H9 (cell line): Measurements from ENCODE around the gene DIAPH3. TPM values are rescaled to one million over a fixed set of nuclear protein-coding genes. Genes with fewer than 3 reads are reported as not detected.

Experiments
- DNase-seq: peaks from one replicate; pipeline ENCODE4 v3.0.0-alpha.2; 2017
- H2AFZ ChIP-seq: one replicate; pipeline ENCODE4 v1.6.1; 2013; ENCODE audit warnings: mild to moderate bottlenecking, low read length, control low read depth, moderate library complexity
- H2AK5ac ChIP-seq: 2 replicates; pipeline ENCODE4 v1.6.1; 2013; ENCODE audit warnings: low read length, control low read depth, mixed read lengths; ENCODE audit not compliant: insufficient read length
- H2BK120ac ChIP-seq: one replicate; pipeline ENCODE4 v1.6.1; 2013; ENCODE audit warnings: low read depth, mild to moderate bottlenecking, low read length, control low read depth, inconsistent platforms; ENCODE audit not compliant: poor library complexity, severe bottlenecking
- H2BK12ac ChIP-seq: 2 replicates; pipeline ENCODE4 v1.6.1; 2013; ENCODE audit warnings: low read length, control low read depth, mixed read lengths, low read depth; ENCODE audit not compliant: insufficient read length
- H2BK15ac ChIP-seq: 2 replicates; pipeline ENCODE4 v1.6.1; 2013; ENCODE audit warnings: low read depth, low read length, control low read depth
- H2BK20ac ChIP-seq: one replicate; pipeline ENCODE4 v1.6.1; 2013; ENCODE audit warnings: low read depth, mild to moderate bottlenecking, low read length, control low read depth, inconsistent platforms; ENCODE audit not compliant: poor library complexity, severe bottlenecking
- H2BK5ac ChIP-seq: 2 replicates; pipeline ENCODE4 v1.6.1; 2013; ENCODE audit warnings: low read length, control low read depth, mixed read lengths; ENCODE audit not compliant: insufficient read length
- H3K14ac ChIP-seq: 2 replicates; pipeline ENCODE4 v1.6.1; 2013; ENCODE audit warnings: low read length, control low read depth; ENCODE audit not compliant: insufficient read depth
- H3K18ac ChIP-seq: 2 replicates; pipeline ENCODE4 v1.6.1; 2013; ENCODE audit warnings: low read depth, mild to moderate bottlenecking, mixed read lengths, low read length, control low read depth; ENCODE audit not compliant: insufficient read length
- H3K23ac ChIP-seq: 2 replicates; pipeline ENCODE4 v1.6.1; 2013; ENCODE audit warnings: low read length, control low read depth, mixed read lengths, low read depth; ENCODE audit not compliant: insufficient read length
- H3K23me2 ChIP-seq: 2 replicates; pipeline ENCODE4 v1.6.1; 2013; ENCODE audit warnings: low read depth, mild to moderate bottlenecking, mixed read lengths, low read length, control low read depth; ENCODE audit not compliant: insufficient read length, poor library complexity, severe bottlenecking
- H3K27ac ChIP-seq: 2 replicates; pipeline ENCODE4 v1.5.1; 2013; ENCODE audit warnings: low read length, control low read depth, mixed read lengths, low read depth; ENCODE audit not compliant: insufficient read length
- H3K27me3 ChIP-seq: 2 replicates; pipeline ENCODE4 v1.6.1; 2013; ENCODE audit warnings: low read length, control low read depth, inconsistent platforms; ENCODE audit not compliant: insufficient read depth
- H3K4ac ChIP-seq: 2 replicates; pipeline ENCODE4 v1.6.1; 2013; ENCODE audit warnings: low read depth, mild to moderate bottlenecking, control low read depth, inconsistent platforms, low read length, moderate library complexity
- H3K4me1 ChIP-seq: 2 replicates; pipeline ENCODE4 v1.6.1; 2013; ENCODE audit warnings: low read length, control low read depth, inconsistent platforms; ENCODE audit not compliant: insufficient read depth
- H3K4me2 ChIP-seq: 2 replicates; pipeline ENCODE4 v1.6.1; 2013; ENCODE audit warnings: low read length, control low read depth, mixed read lengths; ENCODE audit not compliant: insufficient read length, insufficient read depth
- H3K56ac ChIP-seq: 2 replicates; pipeline ENCODE4 v1.6.1; 2013; ENCODE audit warnings: low read depth, mild to moderate bottlenecking, mixed read lengths, low read length, control low read depth; ENCODE audit not compliant: insufficient read length
- H3K79me1 ChIP-seq: 2 replicates; pipeline ENCODE4 v1.6.1; 2013; ENCODE audit warnings: low read depth, mild to moderate bottlenecking, moderate library complexity, low read length, control low read depth, inconsistent platforms; ENCODE audit not compliant: insufficient read depth, poor library complexity, severe bottlenecking
- H3K79me2 ChIP-seq: 2 replicates; pipeline ENCODE4 v1.6.1; 2013; ENCODE audit warnings: low read length, control low read depth, inconsistent platforms; ENCODE audit not compliant: insufficient read depth
- H3K9ac ChIP-seq: 2 replicates; pipeline ENCODE4 v1.6.1; 2013; ENCODE audit warnings: low read length, control low read depth, mixed read lengths; ENCODE audit not compliant: insufficient read length; ENCODE audit errors: extremely low read depth
- H3K9me3 ChIP-seq: one replicate; pipeline ENCODE4 v1.6.1; 2013; ENCODE audit warnings: low read depth, low read length, inconsistent platforms; ENCODE audit not compliant: control insufficient read depth
- H3T11ph ChIP-seq: one replicate; pipeline ENCODE4 v1.6.1; 2013; ENCODE audit warnings: mild to moderate bottlenecking, low read length, control low read depth, inconsistent platforms
- H4K20me1 ChIP-seq: one replicate; pipeline ENCODE4 v1.6.1; 2013; ENCODE audit not compliant: control insufficient read depth, insufficient read length, insufficient read depth
- H4K5ac ChIP-seq: 2 replicates; pipeline ENCODE4 v1.6.1; 2013; ENCODE audit warnings: low read depth, mild to moderate bottlenecking, mixed read lengths, low read length, control low read depth; ENCODE audit not compliant: insufficient read length
- H4K8ac ChIP-seq: replicated peaks from 2 replicates; pipeline ENCODE4 v1.6.1; 2013; ENCODE audit warnings: low read length, control low read depth, mixed read lengths, low read depth; ENCODE audit not compliant: insufficient read length
- H4K91ac ChIP-seq: 2 replicates; pipeline ENCODE4 v1.6.1; 2013; ENCODE audit warnings: low read depth, mild to moderate bottlenecking, moderate library complexity, mixed read lengths, low read length, control low read depth; ENCODE audit not compliant: insufficient read length
- H3K27ac Mint-ChIP-seq, 3 experiments: 2 replicates in 2 of 3; 3 replicates in 1 of 3; pipeline ENCODE4 v1.8.0; 2020 to 2021; ENCODE audit warnings: mixed read lengths in 3 of 3, mild to moderate bottlenecking in 1 of 3, moderate library complexity in 1 of 3
- H3K27me3 Mint-ChIP-seq: 2 replicates; pipeline ENCODE4 v1.8.0; 2021; ENCODE audit warnings: low read depth, mild to moderate bottlenecking, moderate library complexity, mixed read lengths
- H3K36me3 Mint-ChIP-seq, 3 experiments: 2 replicates in 2 of 3; 3 replicates in 1 of 3; pipeline ENCODE4 v1.8.0; 2020 to 2021; ENCODE audit warnings: low read depth in 3 of 3, mixed read lengths in 3 of 3; ENCODE audit not compliant: insufficient read depth in 1 of 3
- H3K4me1 Mint-ChIP-seq, 2 experiments: 2 replicates each; pipeline ENCODE4 v1.8.0; 2020; ENCODE audit warnings: mixed read lengths in 2 of 2
- H3K4me3 Mint-ChIP-seq, 2 experiments: 2 replicates in 1 of 2; 3 replicates in 1 of 2; pipeline ENCODE4 v1.8.0; 2020 to 2021; ENCODE audit warnings: mild to moderate bottlenecking in 2 of 2, mixed read lengths in 2 of 2, moderate library complexity in 1 of 2
- H3K9me3 Mint-ChIP-seq, 2 experiments: 2 replicates in 1 of 2; 3 replicates in 1 of 2; pipeline ENCODE4 v1.8.0; 2020; ENCODE audit warnings: mild to moderate bottlenecking in 2 of 2, mixed read lengths in 2 of 2, moderate library complexity in 1 of 2
- WGBS: extraction: QIAGEN DNeasy Blood & Tissue Kit; methylation state at CpG from one replicate; pipeline ENCODE4 v1.1.7; 2013; ENCODE audit warnings: missing lambda C conversion rate, low lambda C conversion rate, mixed read lengths; ENCODE audit not compliant: insufficient read length; ENCODE audit errors: extremely low coverage; 5-methylcytosine and 5-hydroxymethylcytosine counted together
- total RNA-seq: library from RNA; stranded (reverse); gene quantifications from 2 replicates; pipeline ENCODE4 v1.2.1, GENCODE V29; 2021
- TF ChIP-seq, protein P1 (sequence below): fragments of 200-600 bp; sonication (generic); conservative IDR thresholded peaks from 3 replicates; pipeline ENCODE4 v1.8.0; 2021; ENCODE audit warnings: antibody characterized with exemption, mild to moderate bottlenecking

DIAPH3 gene
- total RNA-seq, 1 experiment from 2014 or later: 23.1 TPM

DNA sequence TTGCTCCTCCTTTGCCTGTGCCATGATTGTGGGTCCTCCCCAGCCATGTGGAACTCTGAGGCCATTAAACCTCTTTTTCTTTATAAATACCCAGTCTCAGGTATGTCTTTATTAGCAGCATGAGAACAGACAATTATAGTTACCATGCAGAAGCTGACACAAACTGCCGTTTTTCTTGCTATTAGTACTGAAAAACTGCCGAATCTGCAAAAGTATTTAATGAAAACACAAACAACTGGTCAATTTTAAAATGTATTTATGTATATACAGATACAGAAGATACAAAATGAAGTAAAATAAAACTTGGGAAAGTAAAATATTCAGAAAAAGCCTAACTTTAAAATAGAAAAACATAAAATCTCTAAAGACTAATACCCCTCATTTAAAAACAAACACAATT lies 206.3 kb downstream of the DIAPH3 start:
- Histone ChIP-seq H3K79me2 (no peaks in the 10 kb centered on the region), H2BK12ac (no peak overlapping the region), H3K18ac (no peak overlapping the region), H4K91ac (no peak overlapping the region), H3K4me2 (no peak overlapping the region), H4K20me1 (no peaks in the 10 kb centered on the region), H3K4ac (no peak overlapping the region), H3K27me3 (no peaks in the 10 kb centered on the region), H3K9ac (no peak overlapping the region), H2AK5ac (no peak overlapping the region), H2BK20ac (no peak overlapping the region), H3K14ac (no peak overlapping the region), H2BK5ac (no peak overlapping the region), H3K27ac (no peak overlapping the region), H3T11ph (no peak overlapping the region), H3K9me3 (no peaks in the 10 kb centered on the region), H3K23ac (no peak overlapping the region), H2BK120ac (no peak overlapping the region), H4K8ac (no peak overlapping the region), H3K23me2 (no peaks in the 10 kb centered on the region), H4K5ac (no peak overlapping the region), H3K4me1 (no peaks in the 10 kb centered on the region), H3K79me1 (no peaks in the 10 kb centered on the region), H2BK15ac (no peak overlapping the region), H2AFZ (no peak overlapping the region), H3K56ac (no peak overlapping the region)
- H3K9me3 Mint-ChIP-seq: peaks cover 5 to 6% of the 10 kb centered on the region in 2 experiments; a peak in 1 of 5 replicates
- H3K4me1 Mint-ChIP-seq: no peaks in the 10 kb centered on the region
- no peaks in the 10 kb centered on the region for H3K27me3 Mint-ChIP-seq
- DNase-seq: no peak
- H3K27ac Mint-ChIP-seq: no peak overlapping the region
- no peak overlapping the region for H3K4me3 Mint-ChIP-seq
- TF ChIP-seq, protein P1, sequence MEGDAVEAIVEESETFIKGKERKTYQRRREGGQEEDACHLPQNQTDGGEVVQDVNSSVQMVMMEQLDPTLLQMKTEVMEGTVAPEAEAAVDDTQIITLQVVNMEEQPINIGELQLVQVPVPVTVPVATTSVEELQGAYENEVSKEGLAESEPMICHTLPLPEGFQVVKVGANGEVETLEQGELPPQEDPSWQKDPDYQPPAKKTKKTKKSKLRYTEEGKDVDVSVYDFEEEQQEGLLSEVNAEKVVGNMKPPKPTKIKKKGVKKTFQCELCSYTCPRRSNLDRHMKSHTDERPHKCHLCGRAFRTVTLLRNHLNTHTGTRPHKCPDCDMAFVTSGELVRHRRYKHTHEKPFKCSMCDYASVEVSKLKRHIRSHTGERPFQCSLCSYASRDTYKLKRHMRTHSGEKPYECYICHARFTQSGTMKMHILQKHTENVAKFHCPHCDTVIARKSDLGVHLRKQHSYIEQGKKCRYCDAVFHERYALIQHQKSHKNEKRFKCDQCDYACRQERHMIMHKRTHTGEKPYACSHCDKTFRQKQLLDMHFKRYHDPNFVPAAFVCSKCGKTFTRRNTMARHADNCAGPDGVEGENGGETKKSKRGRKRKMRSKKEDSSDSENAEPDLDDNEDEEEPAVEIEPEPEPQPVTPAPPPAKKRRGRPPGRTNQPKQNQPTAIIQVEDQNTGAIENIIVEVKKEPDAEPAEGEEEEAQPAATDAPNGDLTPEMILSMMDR: no peak
- WGBS: no CpG with 5 or more reads among the region's 2 CpGs
- H3K36me3 Mint-ChIP-seq: peaks cover 21 to 34% (median 25%) of the 10 kb centered on the region in 3 experiments
